ENCODE measurements around the gene HP1BP3.

The HP1BP3 gene

GRCh38 chr1:20696397-20697333, 90.4 kb downstream of the HP1BP3 start:
- H3K4me3 ChIP-seq (ENCODE audit: low read length): peak overlapping the region; percentile 98
- H3K27me3 ChIP-seq (ENCODE audit: low read depth, low read length): no peaks in the 10 kb centered on the region
- H3K9me3 ChIP-seq (ENCODE audit: insufficient read depth, low read length): no peaks in the 10 kb centered on the region
- H3K27ac ChIP-seq (ENCODE audit: low read length): peak overlapping the region; percentile 28
- peak overlapping the region; percentile 92 for H3K9ac ChIP-seq (ENCODE audit: low read length)
- H3K79me2 ChIP-seq (ENCODE audit: low read length): no peaks in the 10 kb centered on the region
- H2AFZ ChIP-seq (ENCODE audit: low read depth, low read length): peak overlapping the region; percentile 100
- H3K4me2 ChIP-seq (ENCODE audit: low read length): peak overlapping the region; percentile 96
- no peaks in the 10 kb centered on the region for H3K36me3 ChIP-seq (replicated peaks; ENCODE audit: low read depth, low read length)
- TF ChIP-seq, protein P1, sequence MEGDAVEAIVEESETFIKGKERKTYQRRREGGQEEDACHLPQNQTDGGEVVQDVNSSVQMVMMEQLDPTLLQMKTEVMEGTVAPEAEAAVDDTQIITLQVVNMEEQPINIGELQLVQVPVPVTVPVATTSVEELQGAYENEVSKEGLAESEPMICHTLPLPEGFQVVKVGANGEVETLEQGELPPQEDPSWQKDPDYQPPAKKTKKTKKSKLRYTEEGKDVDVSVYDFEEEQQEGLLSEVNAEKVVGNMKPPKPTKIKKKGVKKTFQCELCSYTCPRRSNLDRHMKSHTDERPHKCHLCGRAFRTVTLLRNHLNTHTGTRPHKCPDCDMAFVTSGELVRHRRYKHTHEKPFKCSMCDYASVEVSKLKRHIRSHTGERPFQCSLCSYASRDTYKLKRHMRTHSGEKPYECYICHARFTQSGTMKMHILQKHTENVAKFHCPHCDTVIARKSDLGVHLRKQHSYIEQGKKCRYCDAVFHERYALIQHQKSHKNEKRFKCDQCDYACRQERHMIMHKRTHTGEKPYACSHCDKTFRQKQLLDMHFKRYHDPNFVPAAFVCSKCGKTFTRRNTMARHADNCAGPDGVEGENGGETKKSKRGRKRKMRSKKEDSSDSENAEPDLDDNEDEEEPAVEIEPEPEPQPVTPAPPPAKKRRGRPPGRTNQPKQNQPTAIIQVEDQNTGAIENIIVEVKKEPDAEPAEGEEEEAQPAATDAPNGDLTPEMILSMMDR (IDR thresholded peaks at IDR 0.05; ENCODE audit: low read depth, low read length): peak; percentile 63
- TF ChIP-seq EZH2phosphoT487 (IDR thresholded peaks at IDR 0.05; ENCODE audit: low read depth): no peak
- H3K4me1 ChIP-seq (ENCODE audit: low read length): no peaks in the 10 kb centered on the region; the same call in 1 of the 2 replicates
- no peaks in the 10 kb centered on the region for H4K20me1 ChIP-seq (ENCODE audit: insufficient read depth, low read length)

GRCh38 chr1:20695515-20695914, 91.6 kb downstream of the HP1BP3 start:
- no peaks in the 10 kb centered on the region for H3K9me3 ChIP-seq (ENCODE audit: insufficient read depth, low read length)
- no peaks in the 10 kb centered on the region; the same call in 1 of the 2 replicates for H3K4me1 ChIP-seq (ENCODE audit: low read length)
- H3K4me2 ChIP-seq (ENCODE audit: low read length): no peak overlapping the region
- H3K27me3 ChIP-seq (ENCODE audit: low read depth, low read length): no peaks in the 10 kb centered on the region
- no peaks in the 10 kb centered on the region for H3K36me3 ChIP-seq (replicated peaks; ENCODE audit: low read depth, low read length)
- no peaks in the 10 kb centered on the region for H3K79me2 ChIP-seq (ENCODE audit: low read length)
- H3K9ac ChIP-seq (ENCODE audit: low read length): no peak overlapping the region
- H3K4me3 ChIP-seq (ENCODE audit: low read length): no peak overlapping the region
- H2AFZ ChIP-seq (ENCODE audit: low read depth, low read length): no peak overlapping the region
- no peak overlapping the region for H3K27ac ChIP-seq (ENCODE audit: low read length)
- TF ChIP-seq, protein P1 (IDR thresholded peaks at IDR 0.05; ENCODE audit: low read depth, low read length): no peak
- no peak for TF ChIP-seq EZH2phosphoT487 (IDR thresholded peaks at IDR 0.05; ENCODE audit: low read depth)
- no peaks in the 10 kb centered on the region for H4K20me1 ChIP-seq (ENCODE audit: insufficient read depth, low read length)

DNA sequence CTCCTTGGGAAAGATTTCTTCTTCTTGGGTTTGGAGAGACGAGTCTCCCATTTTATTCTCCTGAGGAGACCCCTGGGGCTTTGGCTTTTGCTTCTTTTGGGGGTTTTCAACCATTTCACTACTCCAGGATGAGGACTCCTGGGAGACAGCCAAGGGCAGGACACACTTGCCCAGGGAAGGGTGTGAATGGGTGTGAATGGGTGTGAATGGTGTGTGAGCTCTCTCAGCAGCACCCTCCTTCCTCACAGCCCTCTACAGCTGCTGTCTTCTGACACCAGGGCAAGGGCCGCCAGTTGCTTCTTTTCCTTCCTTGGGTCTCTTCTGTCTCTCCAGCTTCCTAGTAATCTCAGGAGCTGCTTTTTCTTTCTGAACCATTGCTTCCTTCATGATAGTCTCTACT, 93.5 kb downstream of the HP1BP3 start:
- H4K20me1 ChIP-seq (ENCODE audit: insufficient read depth, low read length): no peaks in the 10 kb centered on the region
- H3K9me3 ChIP-seq (ENCODE audit: insufficient read depth, low read length): no peaks in the 10 kb centered on the region
- TF ChIP-seq, protein P1 (IDR thresholded peaks at IDR 0.05; ENCODE audit: low read depth, low read length): no peak
- no peak for TF ChIP-seq EZH2phosphoT487 (IDR thresholded peaks at IDR 0.05; ENCODE audit: low read depth)
- H3K4me2 ChIP-seq (ENCODE audit: low read length): no peak overlapping the region
- no peaks in the 10 kb centered on the region; the same call in 1 of the 2 replicates for H3K4me1 ChIP-seq (ENCODE audit: low read length)
- H3K79me2 ChIP-seq (ENCODE audit: low read length): no peaks in the 10 kb centered on the region
- no peak overlapping the region for H3K4me3 ChIP-seq (ENCODE audit: low read length)
- H3K9ac ChIP-seq (ENCODE audit: low read length): no peak overlapping the region
- H3K27me3 ChIP-seq (ENCODE audit: low read depth, low read length): no peaks in the 10 kb centered on the region
- no peak overlapping the region for H3K27ac ChIP-seq (ENCODE audit: low read length)
- H3K36me3 ChIP-seq (replicated peaks; ENCODE audit: low read depth, low read length): no peaks in the 10 kb centered on the region
- no peak overlapping the region for H2AFZ ChIP-seq (ENCODE audit: low read depth, low read length)
